Measurements from ENCODE around the gene OPCML. TPM values are rescaled to one million over a fixed set of nuclear protein-coding genes. Genes with fewer than 3 reads are reported as not detected.

OPCML gene
- total RNA-seq, 1 donor from 2014 or later, result 1.2 TPM

DNA sequence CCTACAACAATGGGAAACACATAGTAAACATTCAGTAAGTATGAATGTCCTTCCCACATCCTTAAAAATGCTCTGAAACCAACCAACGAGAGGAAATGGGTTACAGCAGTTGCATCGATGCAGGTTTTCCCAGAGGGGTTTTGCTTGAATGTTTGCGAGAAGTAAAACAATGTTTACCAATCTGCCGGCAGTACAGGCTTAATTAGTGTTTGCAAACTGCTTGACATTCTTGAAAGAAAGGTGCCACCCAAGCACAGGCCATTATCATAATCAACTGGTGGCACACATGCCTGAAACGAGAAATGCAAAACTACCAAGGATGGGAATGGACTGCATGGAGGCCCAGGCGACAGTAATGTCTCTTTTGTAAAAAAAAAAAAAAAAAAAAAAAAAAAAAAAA lies 27.1 kb upstream of the OPCML start:
- DNase-seq (ENCODE audit: low read depth, low spot score), result no peak
- Mint-ChIP-seq H3K9me3 (peaks cover 3% of the 10 kb centered on the region), H3K27me3 (ENCODE audit: low read depth) (no peaks in the 10 kb centered on the region), H3K4me3 (no peak overlapping the region), H3K36me3 (ENCODE audit: low read depth) (no peaks in the 10 kb centered on the region), H3K27ac (ENCODE audit: unreplicated experiment) (no peak overlapping the region), H3K4me1 (peaks cover 31% of the 10 kb centered on the region)
- TF ChIP-seq, protein P1, sequence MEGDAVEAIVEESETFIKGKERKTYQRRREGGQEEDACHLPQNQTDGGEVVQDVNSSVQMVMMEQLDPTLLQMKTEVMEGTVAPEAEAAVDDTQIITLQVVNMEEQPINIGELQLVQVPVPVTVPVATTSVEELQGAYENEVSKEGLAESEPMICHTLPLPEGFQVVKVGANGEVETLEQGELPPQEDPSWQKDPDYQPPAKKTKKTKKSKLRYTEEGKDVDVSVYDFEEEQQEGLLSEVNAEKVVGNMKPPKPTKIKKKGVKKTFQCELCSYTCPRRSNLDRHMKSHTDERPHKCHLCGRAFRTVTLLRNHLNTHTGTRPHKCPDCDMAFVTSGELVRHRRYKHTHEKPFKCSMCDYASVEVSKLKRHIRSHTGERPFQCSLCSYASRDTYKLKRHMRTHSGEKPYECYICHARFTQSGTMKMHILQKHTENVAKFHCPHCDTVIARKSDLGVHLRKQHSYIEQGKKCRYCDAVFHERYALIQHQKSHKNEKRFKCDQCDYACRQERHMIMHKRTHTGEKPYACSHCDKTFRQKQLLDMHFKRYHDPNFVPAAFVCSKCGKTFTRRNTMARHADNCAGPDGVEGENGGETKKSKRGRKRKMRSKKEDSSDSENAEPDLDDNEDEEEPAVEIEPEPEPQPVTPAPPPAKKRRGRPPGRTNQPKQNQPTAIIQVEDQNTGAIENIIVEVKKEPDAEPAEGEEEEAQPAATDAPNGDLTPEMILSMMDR (conservative IDR thresholded peaks at IDR 0.05), result no peak

DNA sequence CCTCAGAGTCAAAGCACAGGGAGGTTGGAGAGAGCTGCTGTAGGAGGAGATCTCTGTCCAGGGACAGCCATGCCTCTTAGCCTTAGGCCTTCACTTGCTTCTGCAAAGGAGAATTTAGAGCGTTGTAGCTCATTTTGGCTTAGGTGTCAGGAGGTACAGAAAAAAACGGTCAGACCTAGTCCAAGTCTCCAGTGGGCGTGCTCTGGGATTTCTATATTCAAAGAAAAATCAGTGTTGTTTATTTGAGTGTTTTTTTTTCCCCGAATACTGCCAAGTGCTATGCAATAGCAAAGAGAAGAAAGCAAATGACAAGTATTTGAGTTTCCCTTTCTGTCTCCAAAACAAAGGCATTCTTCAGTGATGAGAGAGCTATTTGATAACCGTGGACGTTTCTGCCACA lies 22.7 kb upstream of the OPCML start:
- Mint-ChIP-seq H3K27me3 (ENCODE audit: low read depth) (no peaks in the 10 kb centered on the region), H3K9me3 (peaks cover 7% of the 10 kb centered on the region), H3K4me3 (no peak overlapping the region), H3K36me3 (ENCODE audit: low read depth) (no peaks in the 10 kb centered on the region), H3K4me1 (peaks cover 35% of the 10 kb centered on the region), H3K27ac (ENCODE audit: unreplicated experiment) (no peak overlapping the region)
- TF ChIP-seq, protein P1 (conservative IDR thresholded peaks at IDR 0.05), result no peak
- DNase-seq (ENCODE audit: low read depth, low spot score), result no peak

DNA sequence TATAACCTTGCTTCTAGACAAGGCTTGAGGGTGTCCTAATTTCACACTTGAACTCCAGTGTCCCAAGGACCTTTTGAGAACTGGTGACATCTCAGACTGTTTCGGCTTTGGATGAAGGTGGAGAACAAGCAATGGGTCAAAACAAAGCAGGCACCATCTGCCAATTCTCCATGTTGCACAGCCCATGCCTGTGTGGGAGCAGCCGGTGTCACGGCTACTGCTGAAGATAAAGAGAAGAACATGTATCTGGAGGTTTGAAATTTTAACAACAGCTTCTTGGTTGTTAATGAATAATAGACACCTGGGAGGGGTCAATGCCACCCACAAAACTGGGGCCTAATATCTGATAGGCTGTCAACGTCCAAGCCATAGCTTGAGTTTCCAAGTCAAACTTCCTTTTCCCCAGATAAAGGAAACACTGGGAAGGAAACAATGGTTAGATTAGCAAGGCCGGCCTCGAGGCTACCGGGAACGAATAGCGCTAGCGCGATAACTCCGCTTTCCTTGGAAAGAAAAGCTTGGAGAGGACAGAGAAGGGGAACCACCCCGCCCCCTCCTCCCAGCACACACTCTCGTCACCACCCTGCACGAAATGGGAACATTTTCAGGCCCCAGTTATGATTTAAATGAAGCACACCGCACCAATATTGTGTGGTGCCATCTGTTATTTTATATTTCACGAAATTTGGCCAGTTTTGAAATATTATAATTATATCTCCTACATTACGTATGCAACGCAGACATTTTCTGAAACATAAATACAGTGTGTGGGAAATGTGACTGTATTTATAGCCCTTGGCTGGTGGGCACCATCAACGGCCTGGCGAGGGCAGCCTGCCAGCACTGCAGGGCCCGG lies 21.8 kb upstream of the OPCML start:
- Mint-ChIP-seq H3K36me3 (ENCODE audit: low read depth) (no peaks in the 10 kb centered on the region), H3K27ac (ENCODE audit: unreplicated experiment) (peak overlapping the region; percentile 5), H3K4me1 (peaks cover 35% of the 10 kb centered on the region), H3K27me3 (ENCODE audit: low read depth) (no peaks in the 10 kb centered on the region), H3K4me3 (no peak overlapping the region), H3K9me3 (peaks cover 7% of the 10 kb centered on the region)
- DNase-seq (ENCODE audit: low read depth, low spot score), result no peak
- TF ChIP-seq, protein P1 (conservative IDR thresholded peaks at IDR 0.05), result no peak

DNA sequence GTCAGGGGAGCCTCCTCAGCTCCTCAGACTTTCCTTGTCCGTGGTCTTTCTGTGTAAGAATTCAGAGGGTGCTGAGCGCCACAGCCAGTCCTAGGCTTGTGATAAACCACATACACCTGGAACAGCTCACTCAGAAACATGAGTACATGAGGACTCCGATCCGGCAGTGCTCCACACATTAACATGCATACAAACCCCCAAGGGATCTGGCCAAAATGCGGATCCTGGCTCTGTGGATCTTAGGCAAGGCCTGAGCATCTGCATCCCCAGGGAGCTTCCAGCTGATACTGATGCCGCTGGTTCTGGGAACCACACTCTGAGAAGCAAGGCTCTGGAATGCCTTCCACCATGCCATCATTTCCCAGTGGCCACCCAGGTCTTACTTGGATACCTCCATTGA lies 20.6 kb upstream of the OPCML start:
- DNase-seq (ENCODE audit: low read depth, low spot score), result no peak
- Mint-ChIP-seq H3K4me1 (peaks cover 35% of the 10 kb centered on the region), H3K9me3 (peaks cover 7% of the 10 kb centered on the region), H3K36me3 (ENCODE audit: low read depth) (no peaks in the 10 kb centered on the region), H3K27me3 (ENCODE audit: low read depth) (no peaks in the 10 kb centered on the region), H3K27ac (ENCODE audit: unreplicated experiment) (no peak overlapping the region), H3K4me3 (no peak overlapping the region)
- TF ChIP-seq, protein P1 (conservative IDR thresholded peaks at IDR 0.05), result no peak

DNA sequence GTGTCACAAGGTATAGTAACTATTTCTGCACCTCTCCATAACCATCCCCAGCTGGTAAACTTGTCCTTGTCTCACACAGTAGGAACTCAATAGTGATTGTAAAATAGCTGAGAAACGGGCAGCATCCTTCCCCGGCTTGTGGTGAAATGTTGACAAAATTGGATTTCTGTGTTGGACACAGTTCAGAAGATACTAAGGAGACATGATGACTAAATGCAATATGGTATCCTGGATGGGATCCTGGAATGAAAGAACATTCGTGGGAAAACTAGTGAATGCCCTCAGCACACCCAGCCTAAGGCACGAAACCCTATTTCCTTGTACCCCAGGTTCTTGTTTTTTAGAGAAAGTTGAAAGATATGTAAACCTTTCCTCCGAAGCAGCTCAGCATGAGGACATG lies 18.8 kb upstream of the OPCML start:
- Mint-ChIP-seq H3K4me3 (no peak overlapping the region), H3K9me3 (peaks cover 4% of the 10 kb centered on the region), H3K27ac (ENCODE audit: unreplicated experiment) (no peak overlapping the region), H3K27me3 (ENCODE audit: low read depth) (no peaks in the 10 kb centered on the region), H3K36me3 (ENCODE audit: low read depth) (no peaks in the 10 kb centered on the region), H3K4me1 (peaks cover 29% of the 10 kb centered on the region)
- DNase-seq (ENCODE audit: low read depth, low spot score), result no peak
- TF ChIP-seq, protein P1 (conservative IDR thresholded peaks at IDR 0.05), result no peak

Measured in neural crest cell (in vitro differentiated cells).